ENCODE data around the gene TUBB6. TPM values are rescaled to one million over a fixed set of nuclear protein-coding genes. Genes with fewer than 3 reads are reported as not detected.
A peak's percentile ranks its signal among the peaks of the same experiment; 100 is the strongest.

The TUBB6 gene
- polyA plus RNA-seq, 1 donor from 2014 or later = 3.8 TPM

- H4K20me1 ChIP-seq (ENCODE audit: insufficient read depth) = no peaks in the 10 kb centered on the region
- H3K9ac ChIP-seq (ENCODE audit: low read length) = no peak overlapping the region
- H3K36me3 ChIP-seq (ENCODE audit: insufficient read depth, low read length) = no peaks in the 10 kb centered on the region
- H3F3A ChIP-seq (ENCODE audit: insufficient read depth, low read length, poor library complexity, severe bottlenecking) = no peaks in the 10 kb centered on the region
- TF ChIP-seq EZH2 (IDR thresholded peaks at IDR 0.05; ENCODE audit: borderline replicate concordance, insufficient read depth, low read length, poor library complexity, severe bottlenecking) = no peak
- TF ChIP-seq RAD21 (conservative IDR thresholded peaks at IDR 0.05) = no peak
- TF ChIP-seq CTCF (IDR thresholded peaks at IDR 0.05; ENCODE audit: poor library complexity, severe bottlenecking) = no peak
- H3K4me3 ChIP-seq (ENCODE audit: low read length) = no peak overlapping the region
- no peaks in the 10 kb centered on the region for H3K9me3 ChIP-seq (ENCODE audit: low read length)
- no peaks in the 10 kb centered on the region for H3K79me2 ChIP-seq (replicated peaks; ENCODE audit: insufficient read depth, low read length)
- H3K9me2 ChIP-seq (ENCODE audit: insufficient read depth, low read length) = no peaks in the 10 kb centered on the region
- H2AFZ ChIP-seq (ENCODE audit: low read depth, low read length) = no peak overlapping the region
- H3K27ac ChIP-seq (ENCODE audit: low read length) = no peak overlapping the region
- H3K27me3 ChIP-seq (ENCODE audit: insufficient read depth, low read depth, low read length) = peaks cover 2% of the 10 kb centered on the region
- H3K4me2 ChIP-seq (ENCODE audit: low read length) = no peak overlapping the region
Observed at GRCh38 chr18:12262748-12263147, 45.3 kb upstream of the TUBB6 start.

GRCh38 chr18:12264864-12265263 is 43.2 kb upstream of the TUBB6 start:
- no peaks in the 10 kb centered on the region for H4K20me1 ChIP-seq (ENCODE audit: insufficient read depth)
- no peak overlapping the region for H3K4me2 ChIP-seq (ENCODE audit: low read length)
- H3K27ac ChIP-seq (ENCODE audit: low read length) = no peak overlapping the region
- no peak overlapping the region for H2AFZ ChIP-seq (ENCODE audit: low read depth, low read length)
- H3K36me3 ChIP-seq (ENCODE audit: insufficient read depth, low read length) = no peaks in the 10 kb centered on the region
- H3K9ac ChIP-seq (ENCODE audit: low read length) = no peak overlapping the region
- no peaks in the 10 kb centered on the region for H3K27me3 ChIP-seq (ENCODE audit: insufficient read depth, low read depth, low read length)
- no peaks in the 10 kb centered on the region for H3K9me3 ChIP-seq (ENCODE audit: low read length)
- TF ChIP-seq SMC3 (conservative IDR thresholded peaks at IDR 0.05; ENCODE audit: poor library complexity) (no peak), TAF1 (IDR thresholded peaks at IDR 0.05; ENCODE audit: low read depth) (no peak)
- H3K4me3 ChIP-seq (ENCODE audit: low read length) = no peak overlapping the region
- H3K9me2 ChIP-seq (ENCODE audit: insufficient read depth, low read length) = no peaks in the 10 kb centered on the region
- no peaks in the 10 kb centered on the region for H3F3A ChIP-seq (ENCODE audit: insufficient read depth, low read length, poor library complexity, severe bottlenecking)
- no peaks in the 10 kb centered on the region for H3K79me2 ChIP-seq (replicated peaks; ENCODE audit: insufficient read depth, low read length)

- H3K4me2 ChIP-seq (ENCODE audit: low read length) = no peak overlapping the region
- no peaks in the 10 kb centered on the region for H3K27me3 ChIP-seq (ENCODE audit: insufficient read depth, low read depth, low read length)
- no peak overlapping the region for H3K27ac ChIP-seq (ENCODE audit: low read length)
- no peaks in the 10 kb centered on the region for H3K79me2 ChIP-seq (replicated peaks; ENCODE audit: insufficient read depth, low read length)
- H3K36me3 ChIP-seq (ENCODE audit: insufficient read depth, low read length) = no peaks in the 10 kb centered on the region
- H3K9me3 ChIP-seq (ENCODE audit: low read length) = no peaks in the 10 kb centered on the region
- H2AFZ ChIP-seq (ENCODE audit: low read depth, low read length) = peak overlapping the region; percentile 14
- no peaks in the 10 kb centered on the region for H3F3A ChIP-seq (ENCODE audit: insufficient read depth, low read length, poor library complexity, severe bottlenecking)
- no peaks in the 10 kb centered on the region for H3K9me2 ChIP-seq (ENCODE audit: insufficient read depth, low read length)
- peak; percentile 19 for TF ChIP-seq MXI1 (conservative IDR thresholded peaks at IDR 0.05; ENCODE audit: poor library complexity, severe bottlenecking)
- TF ChIP-seq CTCF (IDR thresholded peaks at IDR 0.05; ENCODE audit: poor library complexity, severe bottlenecking) = peak; percentile 75
- peak; percentile 26 for TF ChIP-seq RAD21 (conservative IDR thresholded peaks at IDR 0.05)
- no peak for TF ChIP-seq EZH2 (IDR thresholded peaks at IDR 0.05; ENCODE audit: borderline replicate concordance, insufficient read depth, low read length, poor library complexity, severe bottlenecking)
- TF ChIP-seq SMC3 (conservative IDR thresholded peaks at IDR 0.05; ENCODE audit: poor library complexity) = peak; percentile 36
- TF ChIP-seq POLR2AphosphoS5 (IDR thresholded peaks at IDR 0.05) = no peak
- no peak for TF ChIP-seq REST (IDR thresholded peaks at IDR 0.05; ENCODE audit: borderline replicate concordance)
- TF ChIP-seq TAF1 (IDR thresholded peaks at IDR 0.05; ENCODE audit: low read depth) = no peak
- TF ChIP-seq EP300 (conservative IDR thresholded peaks at IDR 0.05; ENCODE audit: poor library complexity, severe bottlenecking) = no peak
- H3K9ac ChIP-seq (ENCODE audit: low read length) = no peak overlapping the region
- no peaks in the 10 kb centered on the region for H4K20me1 ChIP-seq (ENCODE audit: insufficient read depth)
- peak overlapping the region; percentile 61 for H3K4me3 ChIP-seq (ENCODE audit: low read length)
Observed at GRCh38 chr18:12271376-12272235, 36.4 kb upstream of the TUBB6 start.

Data from neural cell (in vitro differentiated cells).